ENCODE results near the gene THUMPD2.
"Not testable (repeated sequence)": the region's sequence is repeated elsewhere in the genome, so short reads cannot be mapped to it uniquely, and the experiment has no call there.

THUMPD2 gene

DNA sequence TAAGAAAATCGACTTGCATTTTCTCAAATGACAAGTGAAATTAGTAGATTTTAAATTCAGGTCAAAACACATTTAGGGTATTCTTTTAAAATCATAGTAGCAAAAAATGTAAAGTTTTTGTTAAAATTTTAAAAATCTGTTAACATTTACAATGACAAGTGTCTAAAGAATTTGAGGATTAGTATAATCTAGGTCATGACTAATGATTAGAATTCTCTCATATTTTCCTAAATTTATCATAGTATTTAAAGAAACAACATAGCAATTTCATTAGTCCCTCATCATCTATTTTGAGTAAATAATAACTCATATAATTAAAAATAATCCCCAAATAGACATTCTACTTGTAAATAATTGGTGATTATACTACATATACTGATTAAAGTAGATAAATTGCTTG, 23.6 kb downstream of the THUMPD2 start:
- DNase-seq = no peak

DNA sequence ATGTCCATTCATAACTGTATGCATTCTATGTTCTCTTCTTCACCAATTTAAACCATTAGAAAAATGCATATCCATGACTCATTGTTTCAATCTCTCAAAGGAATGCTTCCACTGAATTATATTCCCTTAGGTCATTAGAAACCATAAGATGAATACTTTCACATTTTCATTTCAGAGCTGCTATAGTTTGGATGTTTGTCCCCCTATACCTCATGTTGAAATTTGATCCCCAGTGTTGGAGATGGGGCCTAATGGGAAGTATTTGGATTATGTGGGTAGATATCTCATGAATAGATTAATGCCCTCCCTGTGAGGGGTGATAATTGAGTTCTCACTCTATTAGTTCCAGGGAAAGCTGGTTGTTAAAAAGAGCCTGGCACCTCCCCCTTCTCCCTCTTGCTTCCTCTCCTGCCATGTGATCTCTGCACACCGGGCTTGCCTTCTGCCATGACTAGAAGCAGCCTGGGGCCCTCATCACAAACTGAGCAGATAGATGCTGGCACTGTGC, 35.7 kb downstream of the THUMPD2 start:
- DNase-seq = no peak

DNA sequence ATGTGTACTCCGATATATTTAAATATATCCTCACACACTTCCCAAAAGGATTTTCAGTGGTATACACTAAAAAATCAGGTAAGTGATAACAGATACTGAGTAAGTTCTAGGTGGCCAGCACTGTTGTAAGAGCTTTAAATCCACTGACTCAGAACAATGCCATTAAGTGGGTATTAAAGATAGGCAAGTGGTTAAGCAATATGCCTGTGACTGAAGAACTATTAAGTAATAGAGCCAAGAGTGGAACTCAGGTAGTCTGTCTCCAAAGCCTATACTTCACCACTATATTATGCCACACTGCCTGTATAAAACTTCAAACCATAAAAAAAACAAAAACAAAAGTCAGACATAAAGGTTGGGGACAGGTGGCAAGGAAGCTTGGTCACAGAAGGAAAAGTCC, 37.2 kb downstream of the THUMPD2 start:
- DNase-seq = no peak

DNA sequence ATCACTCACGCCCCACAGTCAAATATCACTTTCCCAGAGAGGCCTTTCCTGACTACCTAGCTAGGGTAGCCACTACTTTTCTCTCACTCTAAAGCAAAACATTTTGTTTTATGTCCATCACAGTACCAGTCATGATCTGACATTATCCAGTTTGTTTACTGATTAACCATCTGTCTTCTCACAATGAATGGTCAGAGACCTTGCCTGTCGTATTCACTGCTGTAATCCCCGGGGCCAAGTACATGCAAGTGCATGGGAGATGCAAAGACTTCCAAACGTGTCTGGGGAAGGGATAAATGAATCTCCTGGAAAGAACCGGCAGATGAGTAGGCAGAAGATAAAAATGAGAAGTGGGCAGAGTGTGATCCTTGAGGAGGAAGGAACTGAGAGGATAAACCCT, 39.7 kb downstream of the THUMPD2 start:
- DNase-seq = no peak

- no peak for DNase-seq
Observed at GRCh38 chr2:39738936-39739335, 40.1 kb downstream of the THUMPD2 start.

DNA sequence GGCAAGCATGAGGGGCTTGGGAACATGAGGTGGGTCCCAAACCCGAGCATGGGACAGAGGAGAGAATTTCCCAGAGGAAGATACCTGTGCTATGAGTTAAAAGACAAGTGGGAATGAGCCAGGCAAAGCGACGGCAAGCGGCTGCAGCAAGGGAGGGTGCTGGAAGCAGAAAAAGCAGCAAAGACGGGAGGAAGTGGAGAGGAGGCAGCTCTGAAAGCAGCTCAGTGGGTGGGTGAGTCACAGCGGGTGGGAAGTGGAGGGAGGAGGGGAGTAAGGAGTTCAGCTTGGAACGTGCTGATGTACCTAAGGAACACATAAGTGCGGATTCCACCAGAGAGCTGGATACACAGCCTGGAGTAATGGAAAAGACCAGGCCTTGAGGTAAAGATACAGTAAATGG, 41.4 kb downstream of the THUMPD2 start:
- no peak for DNase-seq

- DNase-seq = no peak
Observed at GRCh38 chr2:39736640-39737039, 42.4 kb downstream of the THUMPD2 start.

DNA sequence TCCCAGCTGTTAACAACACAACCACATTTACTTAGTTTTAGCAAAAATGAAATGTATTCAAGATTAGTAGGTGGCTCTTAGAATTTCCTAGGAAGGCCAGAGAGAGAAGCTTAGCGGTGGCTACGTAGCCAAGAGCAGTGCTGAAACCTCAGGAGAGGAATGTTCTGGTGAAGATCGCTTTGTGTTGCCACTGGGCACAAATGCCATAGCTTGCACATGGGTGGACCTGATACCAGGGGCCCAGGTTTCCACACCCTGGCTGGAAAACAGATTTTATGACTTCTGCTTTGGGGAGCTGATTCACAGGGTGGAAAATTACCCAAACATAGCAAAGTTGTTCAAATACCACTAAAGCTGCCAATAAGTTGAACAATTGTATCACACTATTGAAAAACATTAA, 43.4 kb downstream of the THUMPD2 start:
- no peak for DNase-seq

GRCh38 chr2:39734445-39734844, 44.6 kb downstream of the THUMPD2 start:
- DNase-seq = no peak

DNA sequence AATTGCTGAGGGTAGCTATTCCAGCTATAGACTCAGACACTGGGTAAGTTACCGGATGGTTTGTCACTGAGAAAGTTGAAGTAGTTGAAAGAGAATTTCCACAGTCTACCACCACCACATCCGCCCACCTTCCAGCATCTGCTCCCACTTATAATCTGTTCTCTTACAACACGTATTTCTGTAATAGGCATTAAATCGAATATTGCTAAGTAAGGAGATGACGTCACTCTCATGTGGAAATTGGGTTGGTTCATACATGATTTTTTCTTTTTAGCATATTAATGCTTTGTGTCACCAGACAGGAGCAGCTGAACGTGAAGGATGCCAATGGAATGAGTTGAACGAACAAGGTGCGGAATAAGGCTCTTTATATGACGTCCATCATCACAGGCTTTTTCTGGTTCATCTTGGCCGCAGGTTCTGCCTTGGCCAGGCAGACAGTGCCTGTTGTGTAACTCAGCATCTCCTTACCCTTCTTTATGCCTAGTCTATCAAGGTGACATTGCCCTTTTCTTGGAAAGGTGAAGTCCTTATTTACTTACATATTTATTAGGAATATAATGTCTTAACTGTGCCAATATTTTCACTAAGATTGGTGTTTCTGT, 45.9 kb downstream of the THUMPD2 start:
- DNase-seq = no peak

- DNase-seq = no peak
Observed at GRCh38 chr2:39732482-39732881, 46.6 kb downstream of the THUMPD2 start.

DNA sequence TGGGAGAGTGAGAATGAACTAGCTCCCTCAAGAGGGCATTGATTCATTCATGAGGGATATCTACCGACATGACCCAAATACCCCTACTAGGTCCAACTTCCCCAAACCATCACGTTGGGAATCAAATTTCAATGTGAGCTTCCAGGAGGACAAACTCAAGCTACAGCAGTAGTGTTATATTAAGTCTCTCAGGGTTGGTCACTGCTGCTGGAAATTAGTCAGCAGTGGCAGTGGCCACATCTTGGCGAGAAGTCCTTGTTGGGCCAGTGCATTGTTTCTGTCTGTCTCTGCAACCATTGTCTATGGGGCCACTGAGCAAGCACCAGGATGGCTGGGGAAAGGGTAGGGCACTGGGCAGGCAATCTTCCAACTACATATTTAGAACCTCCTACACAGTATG, 47.5 kb downstream of the THUMPD2 start:
- DNase-seq = no peak

GRCh38 chr2:39730685-39731302, 48.3 kb downstream of the THUMPD2 start:
- no peak for DNase-seq

- DNase-seq = no peak
Observed at GRCh38 chr2:39730276-39730675, 48.8 kb downstream of the THUMPD2 start.

- DNase-seq = no peak
Observed at GRCh38 chr2:39728941-39729351, 50.1 kb downstream of the THUMPD2 start.

DNA sequence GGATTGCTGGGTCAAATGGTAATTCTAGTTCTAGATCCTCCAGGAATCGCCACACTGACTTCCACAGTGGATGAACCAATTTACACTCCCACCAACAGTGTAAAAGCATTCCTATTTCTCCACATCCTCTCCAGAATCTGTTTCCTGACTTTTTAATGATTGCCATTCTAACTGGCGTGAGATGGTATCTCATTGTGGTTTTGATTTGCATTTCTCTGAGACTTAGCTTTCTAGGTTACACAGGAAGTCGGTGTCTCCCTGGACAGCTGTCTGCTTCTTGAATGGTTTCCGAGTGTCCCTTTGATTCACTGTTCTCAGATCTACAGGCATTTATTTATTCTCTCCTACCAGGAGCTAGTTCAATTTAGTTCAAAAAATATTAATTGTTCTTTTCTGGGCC, 51.0 kb downstream of the THUMPD2 start:
- DNase-seq = not testable (repeated sequence)

- no peak for DNase-seq
Observed at GRCh38 chr2:39725401-39725800, 53.7 kb downstream of the THUMPD2 start.

DNA sequence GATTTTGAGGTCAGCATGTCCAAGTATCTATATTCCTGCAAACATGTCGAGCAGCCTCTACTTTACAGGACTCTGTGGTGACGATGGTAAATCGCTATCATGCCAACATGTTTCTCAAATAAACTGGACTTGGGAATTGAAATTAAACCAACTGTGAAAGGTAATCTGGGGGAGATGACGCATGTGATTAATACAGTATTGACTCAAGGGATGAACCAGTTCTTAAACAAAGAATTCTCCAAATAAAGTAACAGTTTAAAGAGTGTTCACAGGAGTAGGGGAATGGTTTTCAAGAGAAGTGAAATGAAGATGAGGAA, 54.3 kb downstream of the THUMPD2 start:
- no peak for DNase-seq

- no peak for DNase-seq
Observed at GRCh38 chr2:39723946-39724827, 54.9 kb downstream of the THUMPD2 start.

- no peak for DNase-seq
Observed at GRCh38 chr2:39723497-39723896, 55.6 kb downstream of the THUMPD2 start.

DNA sequence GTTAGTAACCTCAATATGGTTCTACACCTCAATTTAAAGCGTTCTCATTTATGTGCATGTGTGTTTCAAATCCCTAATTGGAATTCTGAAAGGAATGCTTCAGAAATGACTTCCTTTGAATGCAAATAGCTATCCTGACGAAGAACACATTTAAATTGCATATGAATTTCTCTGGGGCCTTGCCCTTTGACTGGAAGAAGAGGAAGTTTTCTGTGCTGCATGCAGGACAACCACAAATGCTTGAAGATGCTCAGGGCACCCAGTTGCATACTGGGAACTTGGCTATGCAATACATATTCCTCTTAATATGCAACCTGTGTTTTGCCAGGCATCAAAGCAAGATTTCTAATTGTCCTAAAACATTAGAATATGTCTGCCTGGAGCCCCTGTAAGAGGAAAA, 58.1 kb downstream of the THUMPD2 start:
- no peak for DNase-seq

GRCh38 chr2:39719317-39719716, 59.7 kb downstream of the THUMPD2 start:
- no peak for DNase-seq

GRCh38 chr2:39718483-39718882, 60.6 kb downstream of the THUMPD2 start:
- no peak for DNase-seq

DNA sequence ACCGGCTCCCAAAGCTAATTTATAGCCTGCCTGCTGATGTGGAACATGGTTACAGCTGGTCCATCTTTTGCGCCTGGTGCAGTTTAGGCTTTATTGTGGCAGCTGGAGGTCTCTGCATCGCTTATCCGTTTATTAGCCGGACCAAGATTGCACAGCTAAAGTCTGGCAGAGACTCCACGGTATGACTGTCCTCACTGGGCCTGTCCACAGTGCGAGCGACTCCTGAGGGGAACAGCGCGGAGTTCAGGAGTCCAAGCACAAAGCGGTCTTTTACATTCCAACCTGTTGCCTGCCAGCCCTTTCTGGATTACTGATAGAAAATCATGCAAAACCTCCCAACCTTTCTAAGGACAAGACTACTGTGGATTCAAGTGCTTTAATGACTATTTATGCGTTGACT, 62.0 kb downstream of the THUMPD2 start:
- no peak for DNase-seq
